Peyer's patch (tissue), 4 donors: ENCODE data around the gene YPEL1. TPM values are rescaled to one million over a fixed set of nuclear protein-coding genes. Genes with fewer than 3 reads are reported as not detected.
"Not testable (repeated sequence)": the region's sequence is repeated elsewhere in the genome, so short reads cannot be mapped to it uniquely, and the experiment has no call there.

Experiments
- DNase-seq, 3 donors: peaks; one replicate each; pipeline ENCODE4 v3.0.0-alpha.2; 2017 to 2019
- H3K27ac ChIP-seq, 4 donors: fragments of 200-600 bp; sonication (generic); one replicate each; pipeline ENCODE4 v1.5.1; 2016 to 2019
- H3K27me3 ChIP-seq, 2 donors: fragments of 200-600 bp; sonication (generic); one replicate each; pipeline ENCODE4 v1.5.1; 2019
- H3K36me3 ChIP-seq, 3 donors: fragments of 200-600 bp; sonication (generic); one replicate each; pipeline ENCODE4 v1.5.1; 2016 to 2019
- H3K4me1 ChIP-seq, 4 donors: fragments of 200-600 bp; sonication (generic); one replicate each; pipeline ENCODE4 v1.5.1; 2016 to 2019
- H3K4me3 ChIP-seq, 4 donors: fragments of 200-600 bp; sonication (generic); 1 replicate in 3 of 4; 2 replicates in 1 of 4; pipeline ENCODE4 v1.5.1; 2016 to 2019; ENCODE audit warnings: mild to moderate bottlenecking in 1 of 4
- H3K9me3 ChIP-seq, 4 donors: fragments of 200-600 bp; sonication (generic); one replicate each; pipeline ENCODE4 v1.5.1; 2016 to 2019; ENCODE audit warnings: mild to moderate bottlenecking in 1 of 4
- CTCF ChIP-seq, 6 experiments: fragments of 450-650 bp in 4 of 6; fragments of 200-600 bp in 2 of 6; sonication (generic) in 1 of 6; IDR thresholded peaks; one replicate each; pipeline ENCODE4 v1.5.1; 2017 to 2019; ENCODE audit warnings: antibody characterized with exemption in 6 of 6, mild to moderate bottlenecking in 3 of 6, moderate library complexity in 1 of 6
- POLR2A ChIP-seq, 2 donors: fragments of 450-650 bp; IDR thresholded peaks; one replicate each; pipeline ENCODE4 v1.5.1; 2017; ENCODE audit warnings: antibody characterized with exemption in 2 of 2, mild to moderate bottlenecking in 2 of 2, moderate library complexity in 2 of 2
- total RNA-seq, 4 donors: library from RNA; depleted of rRNA; stranded (reverse); fragments of >200 nt; gene quantifications; one replicate each; pipeline ENCODE4 v1.1.0, GENCODE V29; 2016

YPEL1 gene
- total RNA-seq, 4 donors from 2014 or later, result 3.3 to 4.8 (median 3.4) TPM

- H3K36me3 ChIP-seq, result no peaks in the 10 kb centered on the region
- H3K4me3 ChIP-seq, result no peak overlapping the region
- no peak for DNase-seq
- no peaks in the 10 kb centered on the region for H3K27me3 ChIP-seq
- TF ChIP-seq CTCF (IDR thresholded peaks at IDR 0.05) (no peak), POLR2A (IDR thresholded peaks at IDR 0.05) (no peak)
- H3K4me1 ChIP-seq, result no peaks in the 10 kb centered on the region
- H3K9me3 ChIP-seq, result no peaks in the 10 kb centered on the region
- H3K27ac ChIP-seq, result no peak overlapping the region
Measured at GRCh38 chr22:21745948-21746347, 10.4 kb upstream of the YPEL1 start.

- not testable (repeated sequence) for H3K4me3 ChIP-seq, H3K9me3 ChIP-seq, H3K27ac ChIP-seq, H3K27me3 ChIP-seq, H3K36me3 ChIP-seq, H3K4me1 ChIP-seq, DNase-seq
Measured at GRCh38 chr22:21744917-21745316, 9.3 kb upstream of the YPEL1 start.

GRCh38 chr22:21741790-21742189, 6.2 kb upstream of the YPEL1 start:
- no peak overlapping the region for H3K4me3 ChIP-seq
- TF ChIP-seq CTCF (IDR thresholded peaks at IDR 0.05) (no peak), POLR2A (IDR thresholded peaks at IDR 0.05) (no peak)
- H3K36me3 ChIP-seq, result no peaks in the 10 kb centered on the region
- DNase-seq, result no peak
- no peak overlapping the region for H3K27ac ChIP-seq
- no peaks in the 10 kb centered on the region for H3K4me1 ChIP-seq
- no peaks in the 10 kb centered on the region for H3K27me3 ChIP-seq
- H3K9me3 ChIP-seq, result no peaks in the 10 kb centered on the region

GRCh38 chr22:21741059-21741458, 5.5 kb upstream of the YPEL1 start:
- H3K27me3 ChIP-seq, result no peaks in the 10 kb centered on the region
- H3K4me1 ChIP-seq, result peaks cover 0 to 5% (median 2%) of the 10 kb centered on the region in 4 donors
- no peak overlapping the region for H3K27ac ChIP-seq
- H3K9me3 ChIP-seq, result no peaks in the 10 kb centered on the region
- H3K36me3 ChIP-seq, result no peaks in the 10 kb centered on the region
- H3K4me3 ChIP-seq, result no peak overlapping the region
- DNase-seq, result no peak
- TF ChIP-seq CTCF (IDR thresholded peaks at IDR 0.05), result no peak
- TF ChIP-seq POLR2A (IDR thresholded peaks at IDR 0.05), result no peak

- Histone ChIP-seq H3K36me3 (no peaks in the 10 kb centered on the region), H3K27me3 (no peaks in the 10 kb centered on the region), H3K4me1 (peaks cover 0 to 6% (median 3%) of the 10 kb centered on the region in 4 donors), H3K27ac (no peak overlapping the region), H3K9me3 (no peaks in the 10 kb centered on the region), H3K4me3 (no peak overlapping the region)
- DNase-seq, result no peak
- TF ChIP-seq POLR2A (IDR thresholded peaks at IDR 0.05) (no peak), CTCF (IDR thresholded peaks at IDR 0.05) (no peak)
Measured at GRCh38 chr22:21739828-21740377, 4.3 kb upstream of the YPEL1 start.

GRCh38 chr22:21738966-21739365, 3.4 kb upstream of the YPEL1 start:
- Histone ChIP-seq H3K4me3 (no peak overlapping the region), H3K27ac (no peak overlapping the region), H3K9me3 (no peaks in the 10 kb centered on the region), H3K4me1 (peaks cover 0 to 10% (median 3%) of the 10 kb centered on the region in 4 donors), H3K36me3 (no peaks in the 10 kb centered on the region), H3K27me3 (no peaks in the 10 kb centered on the region)
- TF ChIP-seq CTCF (IDR thresholded peaks at IDR 0.05) (no peak), POLR2A (IDR thresholded peaks at IDR 0.05) (no peak)
- no peak for DNase-seq
